IMR-90 (cell line): ENCODE results near the gene RFTN1. TPM values are rescaled to one million over a fixed set of nuclear protein-coding genes. Genes with fewer than 3 reads are reported as not detected.

Experiments
- ATAC-seq: fragments of 200-7000 bp; cut with Tn5 transposase; 2 replicates; pipeline ENCODE4 v1.9.1; 2020; ENCODE audit warnings: low read depth, mild to moderate bottlenecking, moderate library complexity
- BruUV-seq: library from RNA; stranded (reverse); fragments of 400-500 nt; replicated peaks from 2 replicates; lab custom pipeline; 2021; lab: Mats Ljungman, UMichigan
- CTCF ChIA-PET: fragments of 300-600 bp; formaldehyde crosslinking; extraction: SDS; loops from one replicate; lab custom pipeline; 2021; ENCODE audit warnings: antibody characterized with exemption; lab: Yijun Ruan, JAX
- POLR2A ChIA-PET: fragments of 300-600 bp; sonication (Branson Sonifier 250); formaldehyde crosslinking; loops from one replicate; lab custom pipeline; 2022; ENCODE audit warnings: antibody characterized with exemption; ENCODE audit not compliant: unreplicated experiment; lab: Charles Lee
- DNase-seq: peaks from one replicate; pipeline ENCODE4 v3.0.0; 2013
- H2AFZ ChIP-seq: replicated peaks from 2 replicates; pipeline ENCODE3; 2013; ENCODE audit warnings: low read length, mild to moderate bottlenecking; ENCODE audit not compliant: poor library complexity
- H2AK5ac ChIP-seq: 2 replicates; pipeline ENCODE4 v1.6.1; 2013; ENCODE audit warnings: low read depth, low read length, inconsistent platforms
- H2AK9ac ChIP-seq: replicated peaks from 2 replicates; pipeline ENCODE3; 2013; ENCODE audit warnings: mild to moderate bottlenecking, low read depth, low read length, moderate library complexity; ENCODE audit not compliant: poor library complexity
- H2BK120ac ChIP-seq: 2 replicates; pipeline ENCODE4 v1.6.1; 2013; ENCODE audit warnings: low read depth, low read length, inconsistent platforms
- H2BK15ac ChIP-seq: 3 replicates; pipeline ENCODE4 v1.6.1; 2013; ENCODE audit warnings: low read depth, low read length, inconsistent platforms
- H2BK20ac ChIP-seq: 2 replicates; pipeline ENCODE4 v1.6.1; 2013; ENCODE audit warnings: low read depth, mild to moderate bottlenecking, inconsistent platforms, low read length, moderate library complexity
- H2BK5ac ChIP-seq: 2 replicates; pipeline ENCODE4 v1.6.1; 2013; ENCODE audit warnings: mild to moderate bottlenecking, low read depth, low read length, inconsistent platforms; ENCODE audit not compliant: poor library complexity, severe bottlenecking
- H3K14ac ChIP-seq: replicated peaks from 2 replicates; pipeline ENCODE4 v1.6.1; 2013; ENCODE audit warnings: low read depth, low read length, inconsistent platforms
- H3K18ac ChIP-seq: 2 replicates; pipeline ENCODE4 v1.6.1; 2013; ENCODE audit warnings: low read depth, low read length, control low read depth
- H3K23ac ChIP-seq: 2 replicates; pipeline ENCODE4 v1.6.1; 2013; ENCODE audit warnings: low read depth, low read length, inconsistent platforms
- H3K27ac ChIP-seq: 2 replicates; pipeline ENCODE4 v1.5.1; 2013; ENCODE audit warnings: mild to moderate bottlenecking, control low read depth, low read length; ENCODE audit not compliant: insufficient read depth
- H3K27me3 ChIP-seq: 2 replicates; pipeline ENCODE4 v1.6.1; 2013; ENCODE audit warnings: low read length; ENCODE audit not compliant: control insufficient read depth, insufficient read depth
- H3K36me3 ChIP-seq: 2 replicates; pipeline ENCODE4 v1.6.1; 2013; ENCODE audit warnings: low read length, mixed read lengths; ENCODE audit not compliant: control insufficient read depth, insufficient read depth
- H3K4ac ChIP-seq: 2 replicates; pipeline ENCODE4 v1.6.1; 2013; ENCODE audit warnings: low read depth, low read length, inconsistent platforms
- H3K4me1 ChIP-seq: 2 replicates; pipeline ENCODE4 v1.6.1; 2013; ENCODE audit warnings: low read length, mixed read lengths; ENCODE audit not compliant: control insufficient read depth, insufficient read depth
- H3K4me2 ChIP-seq: 2 replicates; pipeline ENCODE4 v1.6.1; 2013; ENCODE audit warnings: low read depth, mild to moderate bottlenecking, control low read depth, low read length, moderate library complexity
- H3K4me3 ChIP-seq: 2 replicates; pipeline ENCODE4 v1.5.1; 2013; ENCODE audit warnings: low read depth, mild to moderate bottlenecking, control low read depth, low read length, moderate library complexity; ENCODE audit not compliant: insufficient read depth
- H3K56ac ChIP-seq: 2 replicates; pipeline ENCODE4 v1.6.1; 2013; ENCODE audit warnings: low read length, inconsistent platforms; ENCODE audit not compliant: insufficient read depth; ENCODE audit errors: extremely low read depth
- H3K79me1 ChIP-seq, 2 experiments: 2 replicates each; pipeline ENCODE4 v1.6.1; 2013; ENCODE audit warnings: low read length in 2 of 2, inconsistent platforms in 1 of 2, low read depth in 1 of 2
- H3K9ac ChIP-seq: 2 replicates; pipeline ENCODE4 v1.6.1; 2013; ENCODE audit warnings: low read depth, low read length, control low read depth
- H3K9me1 ChIP-seq: 2 replicates; pipeline ENCODE4 v1.6.1; 2013; ENCODE audit warnings: low read length, inconsistent platforms; ENCODE audit not compliant: insufficient read depth
- H3K9me3 ChIP-seq: 2 replicates; pipeline ENCODE4 v1.6.1; 2013; ENCODE audit warnings: low read length; ENCODE audit not compliant: control insufficient read depth, insufficient read depth
- H4K20me1 ChIP-seq: 2 replicates; pipeline ENCODE4 v1.6.1; 2013; ENCODE audit warnings: low read length, inconsistent platforms; ENCODE audit not compliant: insufficient read depth
- H4K5ac ChIP-seq: 2 replicates; pipeline ENCODE4 v1.6.1; 2013; ENCODE audit warnings: mild to moderate bottlenecking, low read depth, low read length, control low read depth
- H4K8ac ChIP-seq, 2 experiments: 2 replicates each; pipeline ENCODE4 v1.6.1; 2013; ENCODE audit warnings: low read depth in 2 of 2, low read length in 2 of 2, control low read depth in 1 of 2, inconsistent platforms in 1 of 2
- H4K91ac ChIP-seq: 2 replicates; pipeline ENCODE4 v1.6.1; 2013; ENCODE audit warnings: low read depth, low read length, inconsistent platforms; ENCODE audit not compliant: insufficient read depth
- BHLHE40 ChIP-seq: fragments of 150-350 bp; IDR thresholded peaks from 2 replicates; pipeline ENCODE4 v1.6.1; 2016; ENCODE audit warnings: mild to moderate bottlenecking, low read depth, low read length
- MAZ ChIP-seq: IDR thresholded peaks from 2 replicates; pipeline ENCODE4 v1.6.1; 2012; ENCODE audit warnings: low read depth, mild to moderate bottlenecking, low read length, improper control_type of control experiment, moderate library complexity, borderline replicate concordance
- SMC3 ChIP-seq: fragments of 150-350 bp; IDR thresholded peaks from 2 replicates; pipeline ENCODE4 v1.6.1; 2016; ENCODE audit warnings: low read depth, mild to moderate bottlenecking, antibody characterized with exemption, low read length, moderate library complexity
- WGBS, 2 experiments: methylation state at CpG; one replicate each; pipeline versions ENCODE4 v1.1.5 to v1.1.7; 2013; ENCODE audit warnings: missing lambda C conversion rate in 2 of 2; ENCODE audit not compliant: insufficient read length in 1 of 2; ENCODE audit errors: extremely low coverage in 2 of 2; 5-methylcytosine and 5-hydroxymethylcytosine counted together
- dilution Hi-C: fragments of 300-500 bp; cut with HindIII; formaldehyde crosslinking; loops from one replicate; pipeline ENCODE4 v1.14.3; 2018; ENCODE audit warnings: low sequenced_read_pairs; ENCODE audit not compliant: unreplicated experiment
- in situ Hi-C: fragments of 300-500 bp; cut with MboI; formaldehyde crosslinking; loops from 3 replicates; pipeline ENCODE4 v1.14.3; 2019; ENCODE audit warnings: low sequenced_read_pairs, inconsistent platforms, mixed read lengths
- intact Hi-C: fragments of 100-400 bp; cut with micrococcal nuclease; formaldehyde crosslinking; loops from 2 replicates; pipeline ENCODE4 v1.10.0; 2022
- polyA plus RNA-seq, 3 experiments: library from polyadenylated mRNA; depleted of rRNA; stranded (reverse); fragments of >200 nt; gene quantifications; 2 replicates each; pipeline ENCODE4 v1.2.3, GENCODE V29; 2012; ENCODE audit warnings: low replicate concordance in 1 of 3
- total RNA-seq: library from RNA; depleted of rRNA; stranded (reverse); fragments of >200 nt; gene quantifications from 2 replicates; pipeline ENCODE4 v1.2.3, GENCODE V29; 2012
- TF ChIP-seq, protein P1 (sequence below): conservative IDR thresholded peaks from 2 replicates; pipeline ENCODE4 v1.5.1; 2012; ENCODE audit warnings: mild to moderate bottlenecking, low read depth, low read length, improper control_type of control experiment
- TF ChIP-seq, protein P2 (sequence below): fragments of 150-350 bp; IDR thresholded peaks from 2 replicates; pipeline ENCODE4 v1.6.1; 2017; ENCODE audit warnings: mild to moderate bottlenecking, antibody characterized with exemption, low read length, low read depth

RFTN1 gene
- total and polyA plus RNA-seq, 2 of the 4 experiments (the other 2 are of a cell fraction): 45.0 to 52.0 TPM

DNA sequence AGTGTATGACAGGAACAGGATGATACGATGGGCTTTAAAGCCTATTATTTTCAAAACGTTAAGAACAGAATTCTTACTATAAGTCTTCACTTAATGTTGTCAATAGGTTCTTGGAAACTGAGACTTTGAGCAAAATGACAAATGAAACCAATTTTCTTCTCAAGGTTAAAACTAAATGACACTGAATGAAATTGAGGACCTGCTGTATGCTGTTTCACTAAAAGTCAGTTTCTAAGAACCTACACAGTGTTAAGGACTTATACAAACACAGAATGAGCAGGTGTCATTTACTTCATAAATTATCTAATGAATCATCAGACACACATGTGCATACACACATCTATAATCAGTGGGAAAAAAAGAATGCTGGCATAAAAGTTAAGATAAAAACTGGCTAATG lies 106.9 kb downstream of the RFTN1 start:
- H3K14ac ChIP-seq: 0 out of 2 replicates have a peak overlapping the region, but pooled peaks have one; percentile 72
- DNase-seq: no peak
- no peak overlapping the region for H2BK20ac ChIP-seq
- dilution Hi-C loops (no loop called here), in situ Hi-C loops (no loop called here), intact Hi-C loops (no loop called here)
- peaks cover 16% of the 10 kb centered on the region for H3K36me3 ChIP-seq
- H3K4ac ChIP-seq: no peak overlapping the region
- H4K5ac ChIP-seq: no peak overlapping the region
- H2BK120ac ChIP-seq: no peak overlapping the region
- no peak overlapping the region for H3K9ac ChIP-seq
- H4K91ac ChIP-seq: no peak overlapping the region
- no peak overlapping the region for H3K27ac ChIP-seq
- H2AK5ac ChIP-seq: no peak overlapping the region
- H3K79me1 ChIP-seq: peaks cover 47 to 58% of the 10 kb centered on the region in 2 experiments
- no peaks in the 10 kb centered on the region for H3K9me3 ChIP-seq
- H4K20me1 ChIP-seq: peaks cover 24% of the 10 kb centered on the region; the same call in 1 of the 2 replicates
- peaks cover 26% of the 10 kb centered on the region for H3K4me1 ChIP-seq
- no peak overlapping the region for H3K23ac ChIP-seq
- 0 out of 2 replicates have a peak overlapping the region, but pooled peaks have one; percentile 6 for H3K18ac ChIP-seq
- H4K8ac ChIP-seq: no peak overlapping the region
- H2BK15ac ChIP-seq: no peak overlapping the region
- H3K56ac ChIP-seq: no peak overlapping the region
- TF ChIP-seq MAZ: no peak
- no peak for TF ChIP-seq BHLHE40
- TF ChIP-seq, protein P1, sequence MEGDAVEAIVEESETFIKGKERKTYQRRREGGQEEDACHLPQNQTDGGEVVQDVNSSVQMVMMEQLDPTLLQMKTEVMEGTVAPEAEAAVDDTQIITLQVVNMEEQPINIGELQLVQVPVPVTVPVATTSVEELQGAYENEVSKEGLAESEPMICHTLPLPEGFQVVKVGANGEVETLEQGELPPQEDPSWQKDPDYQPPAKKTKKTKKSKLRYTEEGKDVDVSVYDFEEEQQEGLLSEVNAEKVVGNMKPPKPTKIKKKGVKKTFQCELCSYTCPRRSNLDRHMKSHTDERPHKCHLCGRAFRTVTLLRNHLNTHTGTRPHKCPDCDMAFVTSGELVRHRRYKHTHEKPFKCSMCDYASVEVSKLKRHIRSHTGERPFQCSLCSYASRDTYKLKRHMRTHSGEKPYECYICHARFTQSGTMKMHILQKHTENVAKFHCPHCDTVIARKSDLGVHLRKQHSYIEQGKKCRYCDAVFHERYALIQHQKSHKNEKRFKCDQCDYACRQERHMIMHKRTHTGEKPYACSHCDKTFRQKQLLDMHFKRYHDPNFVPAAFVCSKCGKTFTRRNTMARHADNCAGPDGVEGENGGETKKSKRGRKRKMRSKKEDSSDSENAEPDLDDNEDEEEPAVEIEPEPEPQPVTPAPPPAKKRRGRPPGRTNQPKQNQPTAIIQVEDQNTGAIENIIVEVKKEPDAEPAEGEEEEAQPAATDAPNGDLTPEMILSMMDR: no peak
- TF ChIP-seq SMC3: no peak
- TF ChIP-seq, protein P2, sequence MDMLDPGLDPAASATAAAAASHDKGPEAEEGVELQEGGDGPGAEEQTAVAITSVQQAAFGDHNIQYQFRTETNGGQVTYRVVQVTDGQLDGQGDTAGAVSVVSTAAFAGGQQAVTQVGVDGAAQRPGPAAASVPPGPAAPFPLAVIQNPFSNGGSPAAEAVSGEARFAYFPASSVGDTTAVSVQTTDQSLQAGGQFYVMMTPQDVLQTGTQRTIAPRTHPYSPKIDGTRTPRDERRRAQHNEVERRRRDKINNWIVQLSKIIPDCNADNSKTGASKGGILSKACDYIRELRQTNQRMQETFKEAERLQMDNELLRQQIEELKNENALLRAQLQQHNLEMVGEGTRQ: no peak
- CTCF ChIA-PET: no interaction called here
- no peak for ATAC-seq
- no peak overlapping the region for H3K4me2 ChIP-seq
- H2BK5ac ChIP-seq: no peak overlapping the region
- POLR2A ChIA-PET: no interaction called here
- H3K9me1 ChIP-seq: peaks cover 27% of the 10 kb centered on the region
- no peak overlapping the region for H3K4me3 ChIP-seq
- H2AFZ ChIP-seq: no peak overlapping the region
- no peaks in the 10 kb centered on the region for H3K27me3 ChIP-seq
- no peak overlapping the region for H2AK9ac ChIP-seq
- no TSS peak for BruUV-seq
- no CpG with 5 or more reads among the region's 2 CpGs for WGBS, 2 experiments
